ENCODE measurements around the gene RPA1.

DNA sequence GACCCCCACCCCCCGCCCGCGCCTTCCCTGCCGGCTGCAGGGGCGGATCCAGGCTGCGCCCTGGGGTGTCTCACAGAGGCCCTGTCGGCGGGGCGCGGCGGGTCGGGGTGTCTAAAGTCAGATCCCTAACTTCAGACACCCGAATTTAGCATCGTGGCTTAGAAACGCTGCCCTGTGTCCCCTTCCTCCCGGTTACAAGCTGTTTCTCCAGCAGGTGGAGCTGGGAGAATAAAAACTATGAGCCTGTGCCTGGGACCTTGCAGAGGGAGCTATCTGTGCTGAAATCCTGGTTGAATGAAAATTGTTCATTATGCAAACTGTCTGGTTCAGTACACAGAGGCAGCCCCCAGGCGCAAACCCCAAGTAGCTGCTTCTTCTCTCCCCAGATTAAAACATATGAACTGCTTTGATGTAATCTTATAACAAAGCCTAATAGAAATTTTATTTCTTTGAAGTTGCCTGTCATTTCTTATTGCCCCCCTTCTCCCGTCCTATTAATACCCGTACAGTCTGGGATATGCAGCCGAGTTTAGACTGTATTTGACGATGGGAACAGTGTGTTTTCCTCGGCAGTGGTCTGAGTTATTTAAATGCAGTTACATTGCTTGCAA is 79.0 kb downstream of the RPA1 start:
- peak; percentile 73 to 90 (median 73) for TF ChIP-seq CTCF (IDR thresholded peaks at IDR 0.05 in 2 of 3, conservative IDR thresholded peaks at IDR 0.05 in 1 of 3; ENCODE audit: borderline replicate concordance in 1 of 3, insufficient read depth in 1 of 3, low read depth in 2 of 3, low read length in 2 of 3)
- no peak for TF ChIP-seq SIN3A (IDR thresholded peaks at IDR 0.05; ENCODE audit: low read depth)
- TF ChIP-seq CEBPB (IDR thresholded peaks at IDR 0.05; ENCODE audit: low read depth): no peak; the same call in 1 of the 2 replicates
- no peak for TF ChIP-seq POLR2AphosphoS5 (IDR thresholded peaks at IDR 0.05; ENCODE audit: low read depth, low read length)
- TF ChIP-seq ATF3 (IDR thresholded peaks at IDR 0.05): no peak
